ENCODE data around the gene KIF26B. TPM values are rescaled to one million over a fixed set of nuclear protein-coding genes. Genes with fewer than 3 reads are reported as not detected.

KIF26B gene
- total RNA-seq, 1 donor from 2014 or later: 2.1 TPM

GRCh38 chr1:245691897-245692296 lies 537.1 kb downstream of the KIF26B start:
- no peaks in the 10 kb centered on the region for H3K27me3 ChIP-seq (ENCODE audit: control insufficient read depth, insufficient read depth, low read length)
- no peak for TF ChIP-seq CTCF (IDR thresholded peaks at IDR 0.05; ENCODE audit: insufficient read depth, low read length, severe bottlenecking)
- H3K4me3 ChIP-seq (ENCODE audit: low read depth, low read length): no peak overlapping the region
- DNase-seq (ENCODE audit: low read depth) (no peak), FAIRE-seq (no peak)
- H3K36me3 ChIP-seq (ENCODE audit: control insufficient read depth, insufficient read depth, low read length): no peaks in the 10 kb centered on the region

- H3K27me3 ChIP-seq (ENCODE audit: control insufficient read depth, insufficient read depth, low read length): no peaks in the 10 kb centered on the region
- no peak for TF ChIP-seq CTCF (IDR thresholded peaks at IDR 0.05; ENCODE audit: insufficient read depth, low read length, severe bottlenecking)
- FAIRE-seq (no peak), DNase-seq (ENCODE audit: low read depth) (no peak)
- H3K4me3 ChIP-seq (ENCODE audit: low read depth, low read length): no peak overlapping the region
- no peaks in the 10 kb centered on the region for H3K36me3 ChIP-seq (ENCODE audit: control insufficient read depth, insufficient read depth, low read length)
Measured at GRCh38 chr1:245692318-245692717, 537.5 kb downstream of the KIF26B start.

GRCh38 chr1:245693116-245693793 lies 538.5 kb downstream of the KIF26B start:
- no peak for DNase-seq (ENCODE audit: low read depth)
- no peaks in the 10 kb centered on the region for H3K27me3 ChIP-seq (ENCODE audit: control insufficient read depth, insufficient read depth, low read length)
- no peak for TF ChIP-seq CTCF (IDR thresholded peaks at IDR 0.05; ENCODE audit: insufficient read depth, low read length, severe bottlenecking)
- no peak overlapping the region for H3K4me3 ChIP-seq (ENCODE audit: low read depth, low read length)
- no peak for FAIRE-seq
- no peaks in the 10 kb centered on the region for H3K36me3 ChIP-seq (ENCODE audit: control insufficient read depth, insufficient read depth, low read length)

GRCh38 chr1:245693941-245694752 lies 539.4 kb downstream of the KIF26B start:
- Histone ChIP-seq H3K27me3 (ENCODE audit: control insufficient read depth, insufficient read depth, low read length) (no peaks in the 10 kb centered on the region), H3K36me3 (ENCODE audit: control insufficient read depth, insufficient read depth, low read length) (no peaks in the 10 kb centered on the region)
- no peak for FAIRE-seq

GRCh38 chr1:245694753-245695195 lies 540.0 kb downstream of the KIF26B start:
- DNase-seq (ENCODE audit: low read depth): no peak
- TF ChIP-seq CTCF (IDR thresholded peaks at IDR 0.05; ENCODE audit: insufficient read depth, low read length, severe bottlenecking): no peak
- no peaks in the 10 kb centered on the region for H3K27me3 ChIP-seq (ENCODE audit: control insufficient read depth, insufficient read depth, low read length)
- no peak overlapping the region for H3K4me3 ChIP-seq (ENCODE audit: low read depth, low read length)
- no peak for FAIRE-seq
- H3K36me3 ChIP-seq (ENCODE audit: control insufficient read depth, insufficient read depth, low read length): no peaks in the 10 kb centered on the region

More at GRCh38 chr1:245693941-245694752, 539.4 kb downstream of the KIF26B start:
- DNase-seq (ENCODE audit: low read depth): no peak
- no peak for TF ChIP-seq CTCF (IDR thresholded peaks at IDR 0.05; ENCODE audit: insufficient read depth, low read length, severe bottlenecking)
- H3K4me3 ChIP-seq (ENCODE audit: low read depth, low read length): no peak overlapping the region

Data from bronchial epithelial cell (primary cell).